ENCODE measurements around the gene ZNF536.

DNA sequence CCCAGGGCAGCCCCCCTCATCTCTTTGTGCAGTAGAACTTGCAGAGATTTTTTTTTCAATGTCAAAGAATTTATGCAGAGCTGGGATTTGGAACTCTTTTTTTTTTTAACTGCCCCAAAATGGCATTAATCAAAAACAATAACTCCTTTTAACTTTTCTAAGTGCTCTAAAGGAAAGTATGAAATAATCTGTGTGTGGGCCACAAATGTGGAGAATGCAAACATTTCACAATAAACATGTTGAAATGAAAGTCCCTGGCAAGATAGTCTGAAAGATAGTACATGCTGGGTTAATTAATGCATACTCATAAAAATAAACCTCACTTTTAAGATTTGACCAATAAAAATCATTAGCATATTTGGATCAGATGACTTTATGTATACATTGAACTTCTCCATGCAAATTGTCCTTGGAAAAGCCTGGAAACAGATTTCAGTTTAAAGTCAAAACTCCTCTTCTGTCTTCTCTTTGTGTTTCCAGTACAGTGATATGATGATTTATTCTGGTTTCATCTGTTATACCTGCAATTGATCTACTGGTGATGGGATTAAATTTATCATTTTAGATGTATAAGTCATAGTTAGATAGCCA, 30.5 kb upstream of the ZNF536 start:
- TF ChIP-seq, protein P1, sequence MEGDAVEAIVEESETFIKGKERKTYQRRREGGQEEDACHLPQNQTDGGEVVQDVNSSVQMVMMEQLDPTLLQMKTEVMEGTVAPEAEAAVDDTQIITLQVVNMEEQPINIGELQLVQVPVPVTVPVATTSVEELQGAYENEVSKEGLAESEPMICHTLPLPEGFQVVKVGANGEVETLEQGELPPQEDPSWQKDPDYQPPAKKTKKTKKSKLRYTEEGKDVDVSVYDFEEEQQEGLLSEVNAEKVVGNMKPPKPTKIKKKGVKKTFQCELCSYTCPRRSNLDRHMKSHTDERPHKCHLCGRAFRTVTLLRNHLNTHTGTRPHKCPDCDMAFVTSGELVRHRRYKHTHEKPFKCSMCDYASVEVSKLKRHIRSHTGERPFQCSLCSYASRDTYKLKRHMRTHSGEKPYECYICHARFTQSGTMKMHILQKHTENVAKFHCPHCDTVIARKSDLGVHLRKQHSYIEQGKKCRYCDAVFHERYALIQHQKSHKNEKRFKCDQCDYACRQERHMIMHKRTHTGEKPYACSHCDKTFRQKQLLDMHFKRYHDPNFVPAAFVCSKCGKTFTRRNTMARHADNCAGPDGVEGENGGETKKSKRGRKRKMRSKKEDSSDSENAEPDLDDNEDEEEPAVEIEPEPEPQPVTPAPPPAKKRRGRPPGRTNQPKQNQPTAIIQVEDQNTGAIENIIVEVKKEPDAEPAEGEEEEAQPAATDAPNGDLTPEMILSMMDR (IDR thresholded peaks at IDR 0.05): no peak
- TF ChIP-seq POLR2A (IDR thresholded peaks at IDR 0.05): no peak
